Melanocyte of skin (primary cell): ENCODE measurements around the gene TMEM271. TPM values are rescaled to one million over a fixed set of nuclear protein-coding genes. Genes with fewer than 3 reads are reported as not detected.

Experiments
- total RNA-seq, 2 donors: library from RNA; depleted of rRNA; stranded (reverse); fragments of >200 nt; gene quantifications; 2 replicates each; pipeline ENCODE4 v1.2.3, GENCODE V29; 2012

TMEM271 gene
- total RNA-seq = not detected

GRCh38 chr4:576245-576821 is at the start of gene TMEM271:
TSS of gene TMEM271 (minus strand) at chr4:576295. CDS start at chr4:576062, 233 bp downstream.

GRCh38 chr4:624705-625590 is 48.9 kb upstream of the TMEM271 start, which contains the start of gene PDE6B:
TSS of gene PDE6B (plus strand) at chr4:625573. CDS start at chr4:625627, 54 bp downstream.

Other genes with a start within 250 kb of the TMEM271 start
- 10 to 100 TPM; 12.7 to 13.8 TPM for gene ZNF141, start 238.5 kb downstream of the TMEM271 start, total RNA-seq
- gene ZNF721, start 77.1 kb downstream of the TMEM271 start, total RNA-seq = 10 to 100 TPM in 1 of 2 donors, 1 to 10 TPM in 1; 9.7 to 18.2 TPM
- 10 to 100 TPM; 30.6 to 33.6 TPM for gene PIGG, start 77.1 kb downstream of the TMEM271 start, total RNA-seq
- gene PDE6B, start 49.3 kb upstream of the TMEM271 start, total RNA-seq = 1 to 10 TPM in 1 of 2 donors, under 1 TPM in 1; 0.67 to 2.8 TPM
- 100 to 1,000 TPM; 102 to 135 TPM for gene ATP5ME, start 98.0 kb upstream of the TMEM271 start, total RNA-seq
- 10 to 100 TPM in 1 of 2 donors, 1 to 10 TPM in 1; 5.3 to 24.8 TPM for gene MYL5, start 98.2 kb upstream of the TMEM271 start, total RNA-seq
- 1 to 10 TPM; 4.3 to 5.9 TPM for gene SLC49A3, start 112.9 kb upstream of the TMEM271 start, total RNA-seq
- 10 to 100 TPM; 30.6 to 33.3 TPM for gene PCGF3, start 129.5 kb upstream of the TMEM271 start, total RNA-seq
- not detected for gene CPLX1, start 249.8 kb upstream of the TMEM271 start, total RNA-seq